ENCODE results near the gene RGPD4. TPM values are rescaled to one million over a fixed set of nuclear protein-coding genes. Genes with fewer than 3 reads are reported as not detected.
"Not testable (repeated sequence)": the region's sequence is repeated elsewhere in the genome, so short reads cannot be mapped to it uniquely, and the experiment has no call there.

The RGPD4 gene
- under 1 TPM in 3 of 4 donors, not detected in 1; 0.04 to 0.08 (median 0.06) TPM for polyA plus RNA-seq (ENCODE audit: insufficient read length in 4 of 4)

GRCh38 chr2:107826749-107827148, at the start of gene RGPD4:
Gene RGPD4 (plus strand): TSS chr2:107826892. CDS start chr2:107827014, 122 bp downstream.
- not testable (repeated sequence) for DNase-seq (ENCODE audit: low read depth in 4 of 4, low spot score in 3 of 4)

GRCh38 chr2:107777974-107778373, 48.7 kb upstream of the RGPD4 start:
- no peak for DNase-seq (ENCODE audit: low read depth in 4 of 4, low spot score in 3 of 4)

- no peak for DNase-seq (ENCODE audit: low read depth in 4 of 4, low spot score in 3 of 4)
Measured at GRCh38 chr2:107785756-107786155, 40.9 kb upstream of the RGPD4 start.

- no peak for DNase-seq (ENCODE audit: low read depth in 4 of 4, low spot score in 3 of 4)
Measured at GRCh38 chr2:107790837-107791236, 35.9 kb upstream of the RGPD4 start.

GRCh38 chr2:107801498-107801897, 25.2 kb upstream of the RGPD4 start:
- DNase-seq (ENCODE audit: low read depth in 4 of 4, low spot score in 3 of 4), result no peak

GRCh38 chr2:107804608-107805498, 21.8 kb upstream of the RGPD4 start:
- no peak for DNase-seq (ENCODE audit: low read depth in 4 of 4, low spot score in 3 of 4)

- DNase-seq (ENCODE audit: low read depth in 4 of 4, low spot score in 3 of 4), result no peak
Measured at GRCh38 chr2:107806901-107807300, 19.8 kb upstream of the RGPD4 start.

- DNase-seq (ENCODE audit: low read depth in 4 of 4, low spot score in 3 of 4), result no peak
Measured at GRCh38 chr2:107807988-107808387, 18.7 kb upstream of the RGPD4 start.

- DNase-seq (ENCODE audit: low read depth in 4 of 4, low spot score in 3 of 4), result no peak
Measured at GRCh38 chr2:107808959-107809358, 17.7 kb upstream of the RGPD4 start.

- no peak for DNase-seq (ENCODE audit: low read depth in 4 of 4, low spot score in 3 of 4)
Measured at GRCh38 chr2:107809835-107810234, 16.9 kb upstream of the RGPD4 start.

- no peak for DNase-seq (ENCODE audit: low read depth in 4 of 4, low spot score in 3 of 4)
Measured at GRCh38 chr2:107810734-107811133, 16.0 kb upstream of the RGPD4 start.

- DNase-seq (ENCODE audit: low read depth in 4 of 4, low spot score in 3 of 4), result no peak
Measured at GRCh38 chr2:107811411-107811810, 15.3 kb upstream of the RGPD4 start.

GRCh38 chr2:107812006-107812405, 14.7 kb upstream of the RGPD4 start:
- no peak for DNase-seq (ENCODE audit: low read depth in 4 of 4, low spot score in 3 of 4)

GRCh38 chr2:107817378-107817777, 9.3 kb upstream of the RGPD4 start:
- no peak for DNase-seq (ENCODE audit: low read depth in 4 of 4, low spot score in 3 of 4)

GRCh38 chr2:107822302-107822701, 4.4 kb upstream of the RGPD4 start:
- no peak for DNase-seq (ENCODE audit: low read depth in 4 of 4, low spot score in 3 of 4)

- no peak for DNase-seq (ENCODE audit: low read depth in 4 of 4, low spot score in 3 of 4)
Measured at GRCh38 chr2:107824451-107825205, 2.1 kb upstream of the RGPD4 start.

- no peak for DNase-seq (ENCODE audit: low read depth in 4 of 4, low spot score in 3 of 4)
Measured at GRCh38 chr2:107825206-107825563, 1.5 kb upstream of the RGPD4 start.

GRCh38 chr2:107829514-107829913, 2.8 kb downstream of the RGPD4 start:
- not testable (repeated sequence) for DNase-seq (ENCODE audit: low read depth in 4 of 4, low spot score in 3 of 4)

GRCh38 chr2:107833152-107833551, 6.5 kb downstream of the RGPD4 start:
- not testable (repeated sequence) for DNase-seq (ENCODE audit: low read depth in 4 of 4, low spot score in 3 of 4)

- not testable (repeated sequence) for DNase-seq (ENCODE audit: low read depth in 4 of 4, low spot score in 3 of 4)
Measured at GRCh38 chr2:107833618-107834017, 6.9 kb downstream of the RGPD4 start.

- not testable (repeated sequence) for DNase-seq (ENCODE audit: low read depth in 4 of 4, low spot score in 3 of 4)
Measured at GRCh38 chr2:107916121-107916520, 89.4 kb downstream of the RGPD4 start.
